Suprapubic skin (tissue), 4 donors: ENCODE data around the gene FRAS1. TPM values are rescaled to one million over a fixed set of nuclear protein-coding genes. Genes with fewer than 3 reads are reported as not detected.
"Not testable (repeated sequence)": the region's sequence is repeated elsewhere in the genome, so short reads cannot be mapped to it uniquely, and the experiment has no call there.

Experiments used
- DNase-seq, 2 donors: peaks; one replicate each; pipeline ENCODE4 v3.0.0-alpha.2; 2019; ENCODE audit warnings: low spot score in 2 of 2
- H3K27ac ChIP-seq: fragments of 200-600 bp; sonication (generic); one replicate; pipeline ENCODE4 v1.5.1; 2019
- H3K27me3 ChIP-seq: fragments of 200-600 bp; sonication (generic); one replicate; pipeline ENCODE4 v1.5.1; 2019
- H3K36me3 ChIP-seq: fragments of 200-600 bp; sonication (generic); one replicate; pipeline ENCODE4 v1.5.1; 2019
- H3K4me1 ChIP-seq: fragments of 200-600 bp; sonication (generic); one replicate; pipeline ENCODE4 v1.5.1; 2019
- H3K4me3 ChIP-seq: fragments of 200-600 bp; sonication (generic); one replicate; pipeline ENCODE4 v1.5.1; 2019; ENCODE audit warnings: mild to moderate bottlenecking
- H3K9me3 ChIP-seq: fragments of 200-600 bp; sonication (generic); one replicate; pipeline ENCODE4 v1.5.1; 2019
- CTCF ChIP-seq, 2 donors: fragments of 200-600 bp in 1 of 2; fragments of 450-650 bp in 1 of 2; sonication (generic) in 1 of 2; IDR thresholded peaks; one replicate each; pipeline ENCODE4 v1.5.1; 2016 to 2019; ENCODE audit warnings: antibody characterized with exemption in 2 of 2, mild to moderate bottlenecking in 1 of 2, moderate library complexity in 1 of 2
- EP300 ChIP-seq: sonication (generic); formaldehyde crosslinking; IDR thresholded peaks from one replicate; pipeline ENCODE4 v1.6.1; 2017; ENCODE audit warnings: antibody characterized with exemption
- POLR2A ChIP-seq, 2 donors: fragments of 450-650 bp; IDR thresholded peaks; one replicate each; pipeline ENCODE4 v1.6.1; 2017; ENCODE audit warnings: antibody characterized with exemption in 2 of 2, mild to moderate bottlenecking in 2 of 2, moderate library complexity in 2 of 2
- POLR2AphosphoS5 ChIP-seq, 3 donors: sonication (generic); formaldehyde crosslinking; IDR thresholded peaks; one replicate each; pipeline ENCODE4 v1.6.1; 2017; ENCODE audit warnings: antibody characterized with exemption in 3 of 3
- WGBS: methylation state at CpG from one replicate; pipeline ENCODE4 v1.1.5; 2018; 5-methylcytosine and 5-hydroxymethylcytosine counted together
- total RNA-seq, 4 donors: library from RNA; depleted of rRNA; stranded (reverse); fragments of >200 nt; gene quantifications; one replicate each; pipeline ENCODE4 v1.1.0, GENCODE V29; 2016

FRAS1 gene
- total RNA-seq, 4 donors from 2014 or later, result 1.4 to 24.9 (median 3.8) TPM

- no peaks in the 10 kb centered on the region for H3K36me3 ChIP-seq
- 82% methylated on average over 1 of the region's 1 CpG for WGBS
Measured at GRCh38 chr4:78167510-78167909, 110.4 kb downstream of the FRAS1 start.

DNA sequence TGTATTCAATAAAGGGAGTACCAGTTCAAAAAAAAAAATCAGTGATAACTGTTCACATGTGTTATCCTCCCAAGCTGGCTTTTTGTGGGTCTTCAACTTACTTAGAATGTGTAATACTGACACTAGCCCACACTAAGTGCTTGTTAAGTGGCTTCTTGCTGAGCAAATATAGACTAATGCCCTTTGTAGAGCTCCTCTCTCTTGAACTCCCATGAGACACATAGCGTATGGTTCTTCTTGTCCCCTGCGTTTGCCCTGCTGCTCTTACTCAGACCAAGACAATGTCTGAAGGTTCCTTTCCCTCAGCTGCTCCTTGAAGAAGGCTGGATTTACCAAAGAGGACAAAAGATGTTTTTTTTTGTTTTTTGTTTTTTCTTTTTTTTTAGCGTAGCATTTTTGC is 110.9 kb downstream of the FRAS1 start:
- no peaks in the 10 kb centered on the region for H3K36me3 ChIP-seq
- no peaks in the 10 kb centered on the region for H3K27me3 ChIP-seq
- H3K27ac ChIP-seq, result no peak overlapping the region
- no peak for DNase-seq
- TF ChIP-seq CTCF (IDR thresholded peaks at IDR 0.05) (no peak), POLR2AphosphoS5 (IDR thresholded peaks at IDR 0.05) (no peak), EP300 (no peak), POLR2A (IDR thresholded peaks at IDR 0.05) (no peak)
- no peak overlapping the region for H3K4me3 ChIP-seq
- H3K4me1 ChIP-seq, result no peaks in the 10 kb centered on the region
- no peaks in the 10 kb centered on the region for H3K9me3 ChIP-seq
- 89% methylated on average over 3 of the region's 3 CpGs for WGBS

More at GRCh38 chr4:78167510-78167909, 110.4 kb downstream of the FRAS1 start:
- Histone ChIP-seq H3K27ac (no peak overlapping the region), H3K9me3 (no peaks in the 10 kb centered on the region), H3K27me3 (no peaks in the 10 kb centered on the region), H3K4me3 (no peak overlapping the region), H3K4me1 (no peaks in the 10 kb centered on the region)
- no peak for DNase-seq
- TF ChIP-seq CTCF (IDR thresholded peaks at IDR 0.05) (no peak), POLR2A (IDR thresholded peaks at IDR 0.05) (no peak), POLR2AphosphoS5 (IDR thresholded peaks at IDR 0.05) (no peak), EP300 (no peak)

DNA sequence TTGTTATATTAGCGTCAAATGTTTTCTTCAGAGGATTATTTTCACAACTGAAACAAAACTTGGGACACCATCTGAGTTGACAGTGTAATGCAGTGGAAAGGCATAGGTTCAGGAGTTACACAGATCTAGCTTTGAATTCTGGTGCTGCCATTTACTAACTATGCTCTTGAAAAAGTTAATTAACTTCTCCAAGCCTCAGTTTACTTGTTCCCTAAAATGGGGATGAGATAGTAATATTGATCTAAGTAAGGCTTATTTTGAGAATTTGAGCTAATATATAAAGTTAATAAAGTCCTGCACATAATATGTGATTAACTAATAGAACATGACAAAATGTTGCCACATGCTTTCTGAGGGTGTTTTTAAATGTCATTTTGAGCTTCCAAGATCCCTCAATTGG is 112.6 kb downstream of the FRAS1 start:
- no peak overlapping the region for H3K27ac ChIP-seq
- H3K27me3 ChIP-seq, result no peaks in the 10 kb centered on the region
- no peak overlapping the region for H3K4me3 ChIP-seq
- H3K4me1 ChIP-seq, result no peaks in the 10 kb centered on the region
- no peak for DNase-seq
- H3K9me3 ChIP-seq, result no peaks in the 10 kb centered on the region
- H3K36me3 ChIP-seq, result no peaks in the 10 kb centered on the region
- TF ChIP-seq POLR2A (IDR thresholded peaks at IDR 0.05), result no peak
- no peak for TF ChIP-seq POLR2AphosphoS5 (IDR thresholded peaks at IDR 0.05)
- no peak for TF ChIP-seq EP300
- 97% methylated on average over 1 of the region's 1 CpG for WGBS

GRCh38 chr4:78171482-78171881 is 114.4 kb downstream of the FRAS1 start:
- DNase-seq, result no peak
- Histone ChIP-seq H3K27ac (no peak overlapping the region), H3K36me3 (no peaks in the 10 kb centered on the region), H3K27me3 (no peaks in the 10 kb centered on the region), H3K4me1 (no peaks in the 10 kb centered on the region), H3K4me3 (no peak overlapping the region), H3K9me3 (no peaks in the 10 kb centered on the region)
- 83% methylated on average over 6 of the region's 6 CpGs for WGBS
- no peak for TF ChIP-seq CTCF (IDR thresholded peaks at IDR 0.05)

DNA sequence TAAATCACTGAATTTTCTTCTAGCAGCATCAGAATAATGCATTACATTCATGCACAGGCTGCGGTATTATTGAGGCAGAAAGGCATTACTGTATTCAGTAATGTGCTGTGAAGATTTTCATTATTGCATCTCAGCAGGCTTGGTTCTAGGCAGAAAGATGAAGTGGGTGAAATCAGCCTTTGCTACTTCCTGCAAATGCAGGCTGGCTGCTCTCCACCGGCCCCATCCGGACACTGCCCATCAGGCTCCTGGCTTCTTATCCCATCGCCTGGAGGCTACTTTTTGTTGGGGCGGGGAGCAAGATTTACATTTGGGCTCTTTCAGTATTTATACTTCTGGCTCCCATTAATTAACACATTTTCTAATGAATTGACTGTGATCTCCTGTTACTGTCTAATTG is 117.8 kb downstream of the FRAS1 start:
- Histone ChIP-seq H3K27ac (no peak overlapping the region), H3K36me3 (no peaks in the 10 kb centered on the region), H3K4me1 (peaks cover 3% of the 10 kb centered on the region), H3K27me3 (no peaks in the 10 kb centered on the region), H3K9me3 (no peaks in the 10 kb centered on the region), H3K4me3 (no peak overlapping the region)
- WGBS, result 67% methylated on average over 5 of the region's 5 CpGs
- DNase-seq, result no peak
- TF ChIP-seq POLR2AphosphoS5 (IDR thresholded peaks at IDR 0.05) (no peak), POLR2A (IDR thresholded peaks at IDR 0.05) (no peak), CTCF (IDR thresholded peaks at IDR 0.05) (no peak), EP300 (no peak)

DNA sequence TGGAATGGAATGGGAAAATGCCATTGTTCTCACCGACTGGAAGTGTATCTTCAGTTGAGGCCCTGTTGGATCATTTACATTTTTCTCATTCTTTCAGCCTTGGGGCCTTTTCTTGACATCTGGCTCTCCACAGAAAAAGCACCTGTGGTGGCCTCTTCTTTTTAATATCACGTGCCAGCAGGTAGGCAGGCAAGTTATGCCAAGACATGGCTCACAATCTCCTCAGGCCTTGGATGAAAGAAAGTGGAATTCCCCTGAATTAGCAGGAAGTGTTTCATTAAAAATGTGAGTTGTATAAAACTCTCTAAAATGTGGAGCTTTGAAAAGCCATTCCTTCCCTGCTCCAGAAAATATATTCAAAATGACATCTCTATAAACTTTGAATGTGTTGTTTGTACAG is 122.1 kb downstream of the FRAS1 start:
- TF ChIP-seq POLR2AphosphoS5 (IDR thresholded peaks at IDR 0.05) (no peak), POLR2A (IDR thresholded peaks at IDR 0.05) (no peak), CTCF (IDR thresholded peaks at IDR 0.05) (no peak), EP300 (no peak)
- 36% methylated on average over 2 of the region's 2 CpGs for WGBS
- Histone ChIP-seq H3K4me3 (no peak overlapping the region), H3K9me3 (no peaks in the 10 kb centered on the region), H3K4me1 (peaks cover 3% of the 10 kb centered on the region), H3K27me3 (no peaks in the 10 kb centered on the region), H3K27ac (no peak overlapping the region), H3K36me3 (no peaks in the 10 kb centered on the region)
- DNase-seq, result no peak

GRCh38 chr4:78181681-78182234 is 124.6 kb downstream of the FRAS1 start:
- H3K4me3 ChIP-seq, H3K27ac ChIP-seq, H3K36me3 ChIP-seq, H3K27me3 ChIP-seq, DNase-seq, H3K9me3 ChIP-seq, H3K4me1 ChIP-seq: not testable (repeated sequence)
- 98% methylated on average over 36 of the region's 36 CpGs for WGBS
